ENCODE measurements around the gene TOLLIP.
A peak's percentile ranks its signal among the peaks of the same experiment; 100 is the strongest.
"Not testable (repeated sequence)": the region's sequence is repeated elsewhere in the genome, so short reads cannot be mapped to it uniquely, and the experiment has no call there.

Gene TOLLIP

GRCh38 chr11:1343391-1344055 is 34.1 kb upstream of the TOLLIP start:
- DNase-seq (ENCODE audit: low spot score) = no peak

- no peak for DNase-seq (ENCODE audit: low spot score)
Observed at GRCh38 chr11:1342946-1343345, 33.5 kb upstream of the TOLLIP start.

- DNase-seq (ENCODE audit: low spot score) = peak; percentile 8
Observed at GRCh38 chr11:1341928-1342524, 32.6 kb upstream of the TOLLIP start.

GRCh38 chr11:1341226-1341625 is 31.8 kb upstream of the TOLLIP start:
- DNase-seq (ENCODE audit: low spot score) = not testable (repeated sequence)

- DNase-seq (ENCODE audit: low spot score) = no peak
Observed at GRCh38 chr11:1340111-1340510, 30.7 kb upstream of the TOLLIP start.

GRCh38 chr11:1339066-1339675 is 29.7 kb upstream of the TOLLIP start:
- DNase-seq (ENCODE audit: low spot score) = no peak

GRCh38 chr11:1338201-1339065 is 29.0 kb upstream of the TOLLIP start:
- no peak for DNase-seq (ENCODE audit: low spot score)

GRCh38 chr11:1337647-1338007 is 28.2 kb upstream of the TOLLIP start:
- no peak for DNase-seq (ENCODE audit: low spot score)

- no peak for DNase-seq (ENCODE audit: low spot score)
Observed at GRCh38 chr11:1336836-1337646, 27.6 kb upstream of the TOLLIP start.

- DNase-seq (ENCODE audit: low spot score) = peak; percentile 74
Observed at GRCh38 chr11:1335811-1336761, 26.7 kb upstream of the TOLLIP start.

GRCh38 chr11:1335264-1335810 is 25.9 kb upstream of the TOLLIP start:
- DNase-seq (ENCODE audit: low spot score) = no peak

GRCh38 chr11:1333860-1334259 is 24.4 kb upstream of the TOLLIP start:
- DNase-seq (ENCODE audit: low spot score) = no peak

- no peak for DNase-seq (ENCODE audit: low spot score)
Observed at GRCh38 chr11:1333091-1333772, 23.8 kb upstream of the TOLLIP start.

- DNase-seq (ENCODE audit: low spot score) = no peak
Observed at GRCh38 chr11:1330473-1330872, 21.0 kb upstream of the TOLLIP start.

- DNase-seq (ENCODE audit: low spot score) = no peak
Observed at GRCh38 chr11:1327064-1327460, 17.6 kb upstream of the TOLLIP start.

- DNase-seq (ENCODE audit: low spot score) = no peak
Observed at GRCh38 chr11:1326435-1327063, 17.1 kb upstream of the TOLLIP start.

GRCh38 chr11:1323774-1324173 is 14.3 kb upstream of the TOLLIP start:
- no peak for DNase-seq (ENCODE audit: low spot score)

GRCh38 chr11:1317993-1318392 is 8.6 kb upstream of the TOLLIP start:
- DNase-seq (ENCODE audit: low spot score) = no peak

GRCh38 chr11:1317432-1317831 is 8.0 kb upstream of the TOLLIP start:
- DNase-seq (ENCODE audit: low spot score) = no peak
